Activated CD4-positive, alpha-beta T cell treated with anti-CD3 and anti-CD28 coated beads, Interleukin-2, amount 50 U/mL, for 48 hours (primary cell): ENCODE data around the gene SUSD1.

ENCODE experiments used
- DNase-seq, 2 experiments: peaks; one replicate each; pipeline ENCODE4 v3.0.0-alpha.2; 2020

SUSD1 gene

GRCh38 chr9:112063151-112063550 is 111.9 kb downstream of the SUSD1 start:
- no peak for DNase-seq

GRCh38 chr9:112061152-112061740 is 113.9 kb downstream of the SUSD1 start:
- peak; percentile 39 to 54 for DNase-seq

GRCh38 chr9:112059966-112060320 is 115.2 kb downstream of the SUSD1 start:
- DNase-seq: no peak

- DNase-seq: no peak
These were observed 115.7 kb downstream of the SUSD1 start for GRCh38 chr9:112059145-112059965.

- DNase-seq: no peak
These were observed 118.1 kb downstream of the SUSD1 start for GRCh38 chr9:112056996-112057395.

GRCh38 chr9:112054916-112055315 is 120.2 kb downstream of the SUSD1 start:
- no peak for DNase-seq

- no peak for DNase-seq
These were observed 123.3 kb downstream of the SUSD1 start for GRCh38 chr9:112051812-112052211.

- DNase-seq: no peak
These were observed 124.3 kb downstream of the SUSD1 start for GRCh38 chr9:112050544-112051475.

- no peak for DNase-seq
These were observed 125.1 kb downstream of the SUSD1 start for GRCh38 chr9:112049811-112050516.

GRCh38 chr9:112048924-112049691 is 126.0 kb downstream of the SUSD1 start:
- no peak for DNase-seq

- no peak for DNase-seq
These were observed 127.5 kb downstream of the SUSD1 start for GRCh38 chr9:112047538-112048066.

- no peak for DNase-seq
These were observed 128.9 kb downstream of the SUSD1 start for GRCh38 chr9:112046181-112046580.

GRCh38 chr9:112044881-112045280 is 130.2 kb downstream of the SUSD1 start:
- no peak for DNase-seq

GRCh38 chr9:112044186-112044585 is 130.9 kb downstream of the SUSD1 start:
- DNase-seq: no peak

- DNase-seq: no peak
These were observed 131.7 kb downstream of the SUSD1 start for GRCh38 chr9:112043423-112043822.

- no peak for DNase-seq
These were observed 132.3 kb downstream of the SUSD1 start for GRCh38 chr9:112042769-112043168.

GRCh38 chr9:112042244-112042638 is 132.9 kb downstream of the SUSD1 start:
- no peak for DNase-seq

- DNase-seq: peak in 1 of 2 experiments; percentile 22
These were observed 133.4 kb downstream of the SUSD1 start for GRCh38 chr9:112041536-112042243.

GRCh38 chr9:112041199-112041535 is 133.9 kb downstream of the SUSD1 start:
- no peak for DNase-seq

GRCh38 chr9:112038017-112038408 is 137.1 kb downstream of the SUSD1 start:
- DNase-seq: no peak
